Vagina (tissue), 2 donors: Measurements from ENCODE around the gene TMEM38B.

Source experiments
- POLR2A ChIP-seq, 2 donors: fragments of 450-650 bp; IDR thresholded peaks; one replicate each; pipeline ENCODE4 v1.6.1; 2017; ENCODE audit warnings: antibody characterized with exemption in 2 of 2, mild to moderate bottlenecking in 2 of 2, moderate library complexity in 2 of 2
- TF ChIP-seq, protein P1 (sequence below), 3 experiments: fragments of 450-650 bp in 2 of 3; fragments of 200-600 bp in 1 of 3; sonication (generic) in 1 of 3; IDR thresholded peaks; one replicate each; pipeline ENCODE4 v1.5.1; 2017 to 2019; ENCODE audit warnings: antibody characterized with exemption in 3 of 3, mild to moderate bottlenecking in 2 of 3, moderate library complexity in 2 of 3

DNA sequence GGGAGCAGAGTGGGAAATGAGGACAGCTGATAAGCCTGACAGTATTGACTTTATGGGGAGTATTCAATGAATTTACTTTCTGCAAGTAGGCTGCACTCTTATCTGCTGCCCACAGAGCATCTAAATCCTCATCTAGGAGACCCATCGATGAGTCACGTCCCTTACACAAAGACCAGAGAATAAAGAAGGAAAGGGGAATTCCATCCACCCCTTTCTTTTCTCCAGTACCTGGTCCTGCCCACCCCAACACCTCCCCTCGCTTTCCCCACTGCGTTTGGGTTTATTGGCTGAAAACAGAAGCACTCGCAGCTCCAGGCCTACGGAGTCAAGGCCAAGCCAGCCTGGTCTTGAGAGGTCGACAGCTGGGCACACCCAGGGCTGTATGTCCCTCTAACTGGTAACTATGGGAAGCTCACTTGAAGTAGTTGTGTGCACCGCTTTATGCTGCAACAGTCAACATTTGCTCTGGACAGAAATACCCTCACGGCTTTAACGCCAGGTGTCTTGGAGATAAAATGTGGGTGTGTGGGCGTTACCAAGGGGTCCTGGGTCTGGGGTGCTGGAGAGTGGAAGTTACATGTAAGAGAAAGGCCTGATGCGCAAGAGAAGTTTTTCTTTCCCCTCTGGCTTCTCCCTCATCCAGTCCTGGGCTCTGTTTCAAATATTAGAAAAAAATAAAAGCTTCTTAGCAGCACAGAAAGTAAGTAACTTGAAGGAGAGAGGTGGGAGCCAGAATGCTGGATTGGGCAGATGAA, 46.6 kb upstream of the TMEM38B start:
- TF ChIP-seq, protein P1, sequence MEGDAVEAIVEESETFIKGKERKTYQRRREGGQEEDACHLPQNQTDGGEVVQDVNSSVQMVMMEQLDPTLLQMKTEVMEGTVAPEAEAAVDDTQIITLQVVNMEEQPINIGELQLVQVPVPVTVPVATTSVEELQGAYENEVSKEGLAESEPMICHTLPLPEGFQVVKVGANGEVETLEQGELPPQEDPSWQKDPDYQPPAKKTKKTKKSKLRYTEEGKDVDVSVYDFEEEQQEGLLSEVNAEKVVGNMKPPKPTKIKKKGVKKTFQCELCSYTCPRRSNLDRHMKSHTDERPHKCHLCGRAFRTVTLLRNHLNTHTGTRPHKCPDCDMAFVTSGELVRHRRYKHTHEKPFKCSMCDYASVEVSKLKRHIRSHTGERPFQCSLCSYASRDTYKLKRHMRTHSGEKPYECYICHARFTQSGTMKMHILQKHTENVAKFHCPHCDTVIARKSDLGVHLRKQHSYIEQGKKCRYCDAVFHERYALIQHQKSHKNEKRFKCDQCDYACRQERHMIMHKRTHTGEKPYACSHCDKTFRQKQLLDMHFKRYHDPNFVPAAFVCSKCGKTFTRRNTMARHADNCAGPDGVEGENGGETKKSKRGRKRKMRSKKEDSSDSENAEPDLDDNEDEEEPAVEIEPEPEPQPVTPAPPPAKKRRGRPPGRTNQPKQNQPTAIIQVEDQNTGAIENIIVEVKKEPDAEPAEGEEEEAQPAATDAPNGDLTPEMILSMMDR (IDR thresholded peaks at IDR 0.05) = no peak
- TF ChIP-seq POLR2A (IDR thresholded peaks at IDR 0.05) = no peak
